ENCODE data around the gene CNKSR1.

The CNKSR1 gene

DNA sequence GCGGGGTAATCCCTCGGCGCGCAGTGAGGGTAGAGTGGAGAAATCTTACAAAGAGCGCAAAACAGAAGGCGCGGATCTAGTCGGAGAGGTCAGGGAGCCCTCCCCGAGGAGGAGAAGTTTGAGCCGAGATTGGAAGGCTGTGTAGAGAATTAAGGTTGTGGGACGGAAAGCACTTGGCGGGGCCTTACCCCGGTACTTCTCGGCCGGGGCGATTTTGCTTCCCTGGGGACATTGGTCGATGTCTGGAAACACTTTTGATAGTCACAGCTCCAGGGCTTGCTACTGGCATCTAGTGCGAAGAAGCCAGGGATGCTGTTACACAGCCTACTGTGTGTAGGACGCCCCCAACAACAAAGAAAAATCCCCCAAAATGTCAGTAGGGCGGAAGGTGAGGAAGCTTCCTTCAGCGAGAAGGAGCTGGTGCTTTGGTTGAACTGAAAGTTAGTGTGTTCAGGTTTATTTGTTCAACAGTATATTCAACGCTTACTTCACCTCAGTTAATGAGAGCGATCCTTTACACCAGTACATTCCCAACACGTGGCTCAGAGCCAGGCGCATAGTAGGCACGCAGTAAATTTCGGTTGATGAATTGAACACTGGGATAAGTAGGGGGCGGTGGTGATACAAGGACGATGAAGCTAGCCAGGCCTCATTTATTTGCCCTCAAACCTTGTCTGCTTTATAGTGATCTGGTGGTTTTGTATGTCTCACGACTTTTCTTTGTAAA is 57.5 kb downstream of the CNKSR1 start:
- DNase-seq, result peak; percentile 17

DNA sequence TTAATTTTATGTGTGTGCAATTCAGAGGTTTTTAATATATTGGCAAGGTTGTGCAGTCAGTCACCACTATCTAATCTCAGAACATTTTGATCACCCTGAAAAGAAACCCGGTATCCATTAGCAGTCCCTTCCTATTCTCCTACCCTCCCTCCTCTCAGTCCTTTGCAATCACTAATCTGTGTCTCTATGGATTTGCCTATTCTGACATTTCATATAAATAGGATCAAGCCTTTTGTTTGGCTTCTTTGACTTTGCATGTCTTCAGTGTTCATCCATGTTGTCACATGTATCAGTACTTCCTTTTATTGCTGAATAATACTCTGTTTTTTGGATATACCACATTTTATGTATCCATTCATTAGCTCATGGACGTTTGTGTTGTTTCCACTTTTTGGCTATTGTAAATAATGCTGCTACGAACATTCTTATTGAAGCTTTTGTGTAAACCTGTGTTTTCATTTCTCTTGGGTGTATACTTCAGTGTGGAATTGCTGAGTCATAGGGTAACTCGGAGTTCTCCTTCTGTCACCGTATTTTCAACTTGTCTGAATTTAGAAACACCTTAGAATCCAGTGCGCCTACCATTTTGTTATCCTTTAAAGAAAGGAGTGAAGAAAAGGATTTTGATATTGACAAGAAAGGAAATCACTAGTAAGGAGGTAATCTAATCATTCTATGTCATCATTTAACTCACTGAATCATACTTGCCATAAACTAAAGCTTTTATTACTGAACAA is 60.1 kb downstream of the CNKSR1 start:
- no peak for DNase-seq
